Sigmoid colon (tissue), 4 donors: ENCODE data around the gene STOML1.

Source experiments
- CTCF ChIP-seq, 4 experiments: fragments of 450-650 bp in 3 of 4; fragments of 200-600 bp in 1 of 4; IDR thresholded peaks; one replicate each; pipeline ENCODE4 v1.5.1; 2016 to 2019; ENCODE audit warnings: antibody characterized with exemption in 4 of 4, mild to moderate bottlenecking in 3 of 4, moderate library complexity in 2 of 4
- EP300 ChIP-seq, 4 donors: sonication (generic); formaldehyde crosslinking; IDR thresholded peaks; one replicate each; pipeline ENCODE4 v1.6.1; 2017; ENCODE audit warnings: antibody characterized with exemption in 4 of 4
- POLR2A ChIP-seq, 2 donors: fragments of 450-650 bp; IDR thresholded peaks; one replicate each; pipeline ENCODE4 v1.6.1; 2016; ENCODE audit warnings: antibody characterized with exemption in 2 of 2, mild to moderate bottlenecking in 2 of 2, moderate library complexity in 2 of 2
- POLR2AphosphoS5 ChIP-seq, 4 donors: sonication (generic); formaldehyde crosslinking; IDR thresholded peaks; one replicate each; pipeline ENCODE4 v1.6.1; 2017; ENCODE audit warnings: antibody characterized with exemption in 4 of 4

DNA sequence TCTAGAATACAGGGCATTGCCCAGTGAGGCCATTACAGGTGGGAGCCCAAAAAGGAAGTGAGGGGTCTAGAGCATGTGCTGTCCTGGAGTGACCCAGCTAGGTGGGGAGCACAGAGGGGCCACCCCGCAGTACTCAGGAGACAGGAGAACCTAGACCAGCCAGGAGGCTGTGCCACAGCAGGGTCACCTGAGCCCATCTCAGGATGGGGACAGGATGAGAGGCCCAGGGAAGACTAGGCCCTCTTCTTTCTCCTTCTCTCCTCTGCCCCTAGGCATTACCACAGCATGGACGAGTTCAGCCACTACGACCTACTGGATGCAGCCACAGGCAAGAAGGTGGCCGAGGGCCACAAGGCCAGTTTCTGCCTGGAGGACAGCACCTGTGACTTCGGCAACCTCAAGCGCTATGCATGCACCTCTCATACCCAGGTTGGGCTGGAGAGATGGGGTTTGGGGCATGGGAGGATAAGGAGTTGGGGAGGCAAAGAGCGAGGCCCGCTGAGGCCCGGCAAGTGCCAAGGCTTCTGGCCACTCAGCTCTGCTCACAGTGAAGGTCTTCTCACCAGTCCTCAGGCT, 45.2 kb downstream of the STOML1 start:
- TF ChIP-seq POLR2A (IDR thresholded peaks at IDR 0.05) (no peak), CTCF (IDR thresholded peaks at IDR 0.05) (no peak), EP300 (IDR thresholded peaks at IDR 0.05) (no peak), POLR2AphosphoS5 (IDR thresholded peaks at IDR 0.05) (no peak)
